ENCODE measurements around the gene BRD7.

The BRD7 gene

DNA sequence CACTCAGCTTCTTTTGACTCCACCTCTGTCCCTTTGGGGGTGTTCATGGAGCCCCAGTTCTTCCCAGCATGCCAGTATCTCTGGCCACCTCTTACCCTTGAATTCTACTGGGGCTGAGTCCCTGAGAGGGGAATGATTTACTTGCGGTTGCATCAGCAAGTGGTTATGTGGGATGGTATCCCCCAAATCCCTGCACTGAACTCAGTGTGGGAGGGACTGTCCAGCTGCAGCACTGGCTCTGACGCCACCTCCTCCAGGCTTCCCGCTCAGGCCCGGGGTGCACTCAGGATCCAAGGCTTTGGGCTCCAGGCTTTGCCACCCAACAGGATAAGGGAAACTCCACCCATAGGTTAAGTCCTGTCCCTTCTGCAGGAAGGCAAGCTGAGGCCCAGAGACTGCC lies 21.1 kb upstream of the BRD7 start:
- no peak for DNase-seq (ENCODE audit: low read depth)

- DNase-seq (ENCODE audit: low read depth): no peak
Observed at GRCh38 chr16:50388496-50388895, 19.7 kb upstream of the BRD7 start.

- DNase-seq (ENCODE audit: low read depth): no peak
Observed at GRCh38 chr16:50386774-50387173, 18.0 kb upstream of the BRD7 start.

GRCh38 chr16:50386139-50386538 lies 17.4 kb upstream of the BRD7 start:
- DNase-seq (ENCODE audit: low read depth): no peak

GRCh38 chr16:50384500-50385135 lies 15.8 kb upstream of the BRD7 start:
- no peak for DNase-seq (ENCODE audit: low read depth)

DNA sequence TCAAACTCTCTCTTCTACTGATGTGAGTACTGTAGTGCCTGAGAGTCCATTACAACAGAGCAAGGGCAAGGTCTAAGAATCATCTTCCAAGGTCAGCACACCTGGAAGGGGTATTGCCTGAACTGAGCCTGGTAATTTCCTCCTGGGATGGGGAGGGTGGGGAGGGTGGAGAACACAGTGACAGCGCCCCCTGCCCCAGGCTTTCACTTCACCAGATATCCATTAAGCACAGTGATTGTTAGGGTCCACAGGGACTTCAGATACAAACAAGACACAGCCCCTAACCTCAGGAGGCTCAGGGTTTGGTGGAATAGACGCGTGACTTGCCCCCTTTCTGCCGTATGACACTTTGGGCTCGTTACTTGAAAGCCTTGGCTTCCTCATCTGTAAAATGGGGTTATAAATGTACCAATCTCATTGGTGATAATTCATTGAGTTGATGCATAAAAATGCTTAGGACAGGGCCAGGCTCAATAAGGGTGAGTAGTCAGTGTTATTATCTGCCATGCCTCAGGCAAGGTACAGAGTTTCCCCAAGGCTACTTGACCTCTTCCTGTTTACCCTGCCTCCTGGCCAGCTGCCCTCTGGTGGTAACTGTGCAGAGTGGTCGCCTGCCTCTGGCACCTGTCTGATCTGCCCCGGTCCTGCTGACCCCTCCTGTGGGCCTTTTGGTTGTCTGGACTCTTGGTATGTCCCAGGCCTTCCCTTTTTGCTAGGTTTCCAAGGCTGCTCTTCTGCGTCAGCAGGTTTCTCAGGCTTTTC lies 13.1 kb upstream of the BRD7 start:
- no peak for DNase-seq (ENCODE audit: low read depth)

- DNase-seq (ENCODE audit: low read depth): no peak
Observed at GRCh38 chr16:50378417-50378816, 9.6 kb upstream of the BRD7 start.

GRCh38 chr16:50377001-50377400 lies 8.2 kb upstream of the BRD7 start:
- DNase-seq (ENCODE audit: low read depth): no peak

GRCh38 chr16:50373780-50374179 lies 5.0 kb upstream of the BRD7 start:
- no peak for DNase-seq (ENCODE audit: low read depth)

- no peak for DNase-seq (ENCODE audit: low read depth)
Observed at GRCh38 chr16:50373345-50373701, 4.5 kb upstream of the BRD7 start.

- no peak for DNase-seq (ENCODE audit: low read depth)
Observed at GRCh38 chr16:50372611-50373344, 4.0 kb upstream of the BRD7 start.

DNA sequence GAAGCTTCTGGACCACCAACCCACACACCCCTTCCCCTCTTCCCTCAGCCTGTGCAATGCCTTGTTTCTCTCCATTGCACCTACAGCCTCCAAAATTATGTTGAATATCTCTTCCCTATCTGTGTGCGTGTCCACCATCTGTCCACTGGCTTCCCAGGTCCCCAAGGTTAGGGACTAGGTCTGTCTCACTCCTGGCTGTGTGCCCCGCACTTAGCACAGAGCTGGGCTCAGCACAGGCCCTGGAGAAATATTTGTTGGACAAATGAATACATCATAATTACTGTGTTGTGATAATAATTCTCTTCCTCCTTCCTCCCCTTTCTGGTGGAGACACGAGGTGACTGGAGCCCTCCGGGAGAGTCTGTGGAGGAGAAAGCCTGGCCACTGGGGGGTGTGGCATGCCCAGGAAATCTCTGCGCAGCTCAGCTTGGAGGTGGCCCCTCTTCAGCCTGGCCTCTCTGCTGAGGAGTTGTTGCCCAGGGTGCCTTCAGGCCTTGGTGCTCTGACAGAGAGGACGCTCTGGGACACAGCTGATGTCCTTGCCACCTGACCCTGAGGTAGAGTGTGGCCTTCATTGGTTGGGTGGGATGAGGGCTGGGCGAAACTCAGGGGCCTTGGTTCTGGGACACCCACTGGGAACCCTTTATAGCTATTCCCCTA lies 3.3 kb upstream of the BRD7 start:
- no peak for DNase-seq (ENCODE audit: low read depth)

- no peak for DNase-seq (ENCODE audit: low read depth)
Observed at GRCh38 chr16:50371036-50371716, 2.4 kb upstream of the BRD7 start.

GRCh38 chr16:50369133-50369804 lies 481 bp upstream of the BRD7 start:
- no peak for DNase-seq (ENCODE audit: low read depth)

DNA sequence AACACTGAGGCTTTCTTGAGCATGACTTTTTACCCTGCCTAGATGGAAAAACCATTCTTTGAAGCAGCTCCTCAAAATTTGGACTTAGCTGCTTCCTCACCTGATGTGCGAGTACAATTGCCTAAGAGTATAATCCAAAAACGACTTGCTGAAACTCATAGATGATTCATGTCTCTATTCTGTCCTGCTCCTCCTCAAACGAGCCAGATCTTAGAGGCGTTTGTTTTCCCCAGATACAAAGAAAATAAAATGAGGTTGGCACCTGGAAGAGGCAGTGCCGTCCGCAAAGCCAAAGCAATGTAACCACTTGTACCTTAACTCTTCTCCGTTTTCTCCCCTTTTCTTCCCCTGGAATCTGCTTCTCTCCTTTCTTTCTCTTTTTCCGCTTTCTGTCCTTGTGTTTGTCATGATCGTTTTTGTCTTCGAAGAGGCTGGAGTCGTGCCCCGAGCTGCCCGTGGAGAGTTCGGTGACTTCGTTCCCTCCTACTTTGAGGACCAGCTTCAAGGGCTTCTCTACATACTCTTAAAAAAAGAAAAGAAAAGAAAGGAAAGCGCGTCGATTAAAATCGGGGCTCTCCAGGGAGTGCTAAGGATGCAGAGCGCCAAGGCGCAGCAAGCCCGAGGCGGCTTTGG lies 895 bp downstream of the BRD7 start:
- no peak for DNase-seq (ENCODE audit: low read depth)

GRCh38 chr16:50365791-50366575 lies 2.8 kb downstream of the BRD7 start:
- no peak for DNase-seq (ENCODE audit: low read depth)

GRCh38 chr16:50363656-50364055 lies 5.1 kb downstream of the BRD7 start:
- DNase-seq (ENCODE audit: low read depth): no peak

DNA sequence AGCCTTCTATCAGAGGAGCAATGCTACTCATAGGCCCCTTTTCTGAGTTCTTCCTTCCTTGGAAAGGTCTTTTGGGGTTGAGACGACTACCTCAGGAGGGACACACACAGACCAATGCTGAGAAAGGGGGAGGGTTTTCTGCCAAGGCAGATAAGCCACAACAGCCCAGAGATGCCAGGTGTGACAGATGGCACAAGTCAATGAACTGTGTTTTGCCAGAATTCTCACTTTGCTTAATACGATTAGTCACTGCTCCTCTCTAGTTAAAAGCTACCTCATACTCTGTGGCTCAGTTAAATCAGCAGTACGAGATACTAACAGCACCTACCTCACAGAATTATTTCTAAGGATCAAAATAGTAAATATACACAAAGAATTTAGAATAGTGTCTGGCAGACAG lies 8.0 kb downstream of the BRD7 start:
- DNase-seq (ENCODE audit: low read depth): no peak

DNA sequence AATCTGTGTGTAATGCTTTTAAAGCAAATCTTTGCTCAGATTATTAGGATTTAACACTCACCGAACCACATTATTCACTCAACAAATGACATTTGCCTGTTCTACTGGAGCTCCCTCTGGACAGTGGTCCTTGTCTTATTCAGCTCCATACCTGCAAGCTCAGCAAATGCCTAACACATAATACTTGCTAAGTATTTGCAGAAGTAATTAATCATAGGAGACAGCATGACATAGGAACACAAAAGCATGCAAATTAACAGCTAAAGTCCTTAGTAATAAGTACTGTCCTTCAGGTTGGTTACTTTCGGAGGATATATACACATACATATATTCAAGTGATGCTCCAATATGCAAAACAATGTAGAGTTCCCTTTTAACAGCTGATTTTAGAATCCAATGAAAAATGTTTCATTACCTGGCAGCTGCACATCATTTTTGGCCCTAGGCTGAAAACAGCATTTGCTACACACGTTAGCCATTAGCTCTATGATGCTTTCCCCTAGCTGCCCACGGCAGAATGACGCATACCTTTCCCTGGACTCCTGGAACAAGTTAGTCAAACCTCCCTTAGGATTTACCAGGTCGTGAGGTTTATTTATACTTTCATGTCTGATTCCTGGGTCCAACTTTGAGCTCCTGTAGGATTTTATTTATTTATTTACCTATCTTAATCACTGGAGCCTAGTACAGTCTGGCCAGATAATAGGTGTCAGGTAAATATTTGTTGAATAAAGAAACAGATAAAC lies 8.6 kb downstream of the BRD7 start:
- no peak for DNase-seq (ENCODE audit: low read depth)

GRCh38 chr16:50359626-50360025 lies 9.2 kb downstream of the BRD7 start:
- DNase-seq (ENCODE audit: low read depth): no peak
